ENCODE measurements around the gene SLC8A1. TPM values are rescaled to one million over a fixed set of nuclear protein-coding genes. Genes with fewer than 3 reads are reported as not detected.
A peak's percentile ranks its signal among the peaks of the same experiment; 100 is the strongest.

The SLC8A1 gene
- total RNA-seq, 4 donors from 2014 or later = 2.2 to 45.0 (median 9.6) TPM

GRCh38 chr2:40348665-40349064 lies 103.2 kb downstream of the SLC8A1 start:
- intact Hi-C loops (cut with DNase I) = no loop called here
- Histone ChIP-seq H3K27ac (no peak overlapping the region), H3K36me3 (no peaks in the 10 kb centered on the region), H3K4me3 (no peak overlapping the region), H3K27me3 (no peaks in the 10 kb centered on the region), H3K9me3 (no peaks in the 10 kb centered on the region), H3K4me1 (peaks cover 0 to 32% (median 20%) of the 10 kb centered on the region in 3 donors)
- DNase-seq = no peak
- 44 to 56% methylated on average over 5 of the region's 5 CpGs for WGBS, 2 donors
- TF ChIP-seq CTCF (IDR thresholded peaks at IDR 0.05) (no peak), POLR2A (IDR thresholded peaks at IDR 0.05) (no peak)

GRCh38 chr2:40348038-40348437 lies 103.9 kb downstream of the SLC8A1 start:
- 81 to 83% methylated on average over 5 of the region's 5 CpGs for WGBS, 2 donors
- H3K36me3 ChIP-seq = no peaks in the 10 kb centered on the region

GRCh38 chr2:40346535-40347354 lies 105.1 kb downstream of the SLC8A1 start:
- Histone ChIP-seq H3K36me3 (no peaks in the 10 kb centered on the region), H3K27me3 (no peaks in the 10 kb centered on the region), H3K4me1 (peaks cover 0 to 13% (median under 1%) of the 10 kb centered on the region in 3 donors), H3K27ac (peak overlapping the region in 3 of 4 donors; percentile 17 to 53 (median 40)), H3K9me3 (no peaks in the 10 kb centered on the region), H3K4me3 (no peak overlapping the region)
- WGBS, 2 donors = 60 to 100% methylated on average over 3 of the region's 3 CpGs
- no peak for TF ChIP-seq CTCF (IDR thresholded peaks at IDR 0.05)
- TF ChIP-seq POLR2A (IDR thresholded peaks at IDR 0.05) = no peak
- intact Hi-C loops (cut with DNase I) = no loop called here
- DNase-seq = no peak

More at GRCh38 chr2:40348038-40348437, 103.9 kb downstream of the SLC8A1 start:
- no peak for TF ChIP-seq POLR2A (IDR thresholded peaks at IDR 0.05)
- TF ChIP-seq CTCF (IDR thresholded peaks at IDR 0.05) = no peak
- H3K27ac ChIP-seq = no peak overlapping the region
- intact Hi-C loops (cut with DNase I) = no loop called here
- no peaks in the 10 kb centered on the region for H3K9me3 ChIP-seq
- DNase-seq = no peak
- peaks cover 0 to 26% (median 14%) of the 10 kb centered on the region in 3 donors for H3K4me1 ChIP-seq
- H3K4me3 ChIP-seq = no peak overlapping the region
- no peaks in the 10 kb centered on the region for H3K27me3 ChIP-seq

GRCh38 chr2:40344364-40344763 lies 107.5 kb downstream of the SLC8A1 start:
- no peak for DNase-seq
- Histone ChIP-seq H3K27me3 (no peaks in the 10 kb centered on the region), H3K27ac (no peak overlapping the region), H3K4me3 (no peak overlapping the region), H3K9me3 (no peaks in the 10 kb centered on the region), H3K36me3 (no peaks in the 10 kb centered on the region), H3K4me1 (peaks cover 0 to 8% (median 0%) of the 10 kb centered on the region in 3 donors)
- intact Hi-C loops (cut with DNase I) = no loop called here
- WGBS, 2 donors = 73 to 83% methylated on average over 1 of the region's 1 CpG
- no peak for TF ChIP-seq CTCF (IDR thresholded peaks at IDR 0.05)
- TF ChIP-seq POLR2A (IDR thresholded peaks at IDR 0.05) = no peak

- H3K9me3 ChIP-seq = no peaks in the 10 kb centered on the region
- no peak overlapping the region for H3K4me3 ChIP-seq
- intact Hi-C loops (cut with DNase I) = no loop called here
- no peaks in the 10 kb centered on the region for H3K36me3 ChIP-seq
- 49 to 61% methylated on average over 2 of the region's 2 CpGs for WGBS, 2 donors
- H3K27ac ChIP-seq = no peak overlapping the region
- H3K4me1 ChIP-seq = peaks cover 0 to 8% (median 0%) of the 10 kb centered on the region in 3 donors
- TF ChIP-seq CTCF (IDR thresholded peaks at IDR 0.05) (no peak), POLR2A (IDR thresholded peaks at IDR 0.05) (no peak)
- no peak for DNase-seq
- no peaks in the 10 kb centered on the region for H3K27me3 ChIP-seq
These were observed 108.0 kb downstream of the SLC8A1 start for GRCh38 chr2:40343902-40344301.
